ENCODE results near the gene RINT1.

Gene RINT1

GRCh38 chr7:105531792-105532671 lies at the start of gene RINT1:
Gene RINT1 (plus strand): TSS chr7:105532201. CDS start chr7:105532316, 115 bp downstream.
- peaks cover 2 to 27% (median 21%) of the 10 kb centered on the region in 5 donors for H3K4me1 ChIP-seq (ENCODE audit: control insufficient read depth in 5 of 5, insufficient read depth in 5 of 5, low read length in 5 of 5)
- H3K9me3 ChIP-seq (ENCODE audit: control insufficient read depth in 5 of 5, low read length in 5 of 5) = no peaks in the 10 kb centered on the region
- peak within 1 kb of the TSS; percentile 98 to 100 (median 99) for H3K4me3 ChIP-seq (ENCODE audit: low read depth in 1 of 5, low read length in 5 of 5)
- peak within 1 kb of the TSS; percentile 72 for H3K27ac ChIP-seq (ENCODE audit: low read depth, low read length)
- no peaks in the 10 kb centered on the region for H3K27me3 ChIP-seq (ENCODE audit: control insufficient read depth in 5 of 5, insufficient read depth in 4 of 5, low read length in 5 of 5)
- H3K36me3 ChIP-seq (ENCODE audit: control insufficient read depth in 5 of 5, insufficient read depth in 5 of 5, low read length in 5 of 5) = peaks cover 0 to 7% (median 1%) of the 10 kb centered on the region in 5 donors
- peak within 1 kb of the TSS; percentile 99 to 100 (median 100) for H3K9ac ChIP-seq (ENCODE audit: low read length in 5 of 5)

DNA sequence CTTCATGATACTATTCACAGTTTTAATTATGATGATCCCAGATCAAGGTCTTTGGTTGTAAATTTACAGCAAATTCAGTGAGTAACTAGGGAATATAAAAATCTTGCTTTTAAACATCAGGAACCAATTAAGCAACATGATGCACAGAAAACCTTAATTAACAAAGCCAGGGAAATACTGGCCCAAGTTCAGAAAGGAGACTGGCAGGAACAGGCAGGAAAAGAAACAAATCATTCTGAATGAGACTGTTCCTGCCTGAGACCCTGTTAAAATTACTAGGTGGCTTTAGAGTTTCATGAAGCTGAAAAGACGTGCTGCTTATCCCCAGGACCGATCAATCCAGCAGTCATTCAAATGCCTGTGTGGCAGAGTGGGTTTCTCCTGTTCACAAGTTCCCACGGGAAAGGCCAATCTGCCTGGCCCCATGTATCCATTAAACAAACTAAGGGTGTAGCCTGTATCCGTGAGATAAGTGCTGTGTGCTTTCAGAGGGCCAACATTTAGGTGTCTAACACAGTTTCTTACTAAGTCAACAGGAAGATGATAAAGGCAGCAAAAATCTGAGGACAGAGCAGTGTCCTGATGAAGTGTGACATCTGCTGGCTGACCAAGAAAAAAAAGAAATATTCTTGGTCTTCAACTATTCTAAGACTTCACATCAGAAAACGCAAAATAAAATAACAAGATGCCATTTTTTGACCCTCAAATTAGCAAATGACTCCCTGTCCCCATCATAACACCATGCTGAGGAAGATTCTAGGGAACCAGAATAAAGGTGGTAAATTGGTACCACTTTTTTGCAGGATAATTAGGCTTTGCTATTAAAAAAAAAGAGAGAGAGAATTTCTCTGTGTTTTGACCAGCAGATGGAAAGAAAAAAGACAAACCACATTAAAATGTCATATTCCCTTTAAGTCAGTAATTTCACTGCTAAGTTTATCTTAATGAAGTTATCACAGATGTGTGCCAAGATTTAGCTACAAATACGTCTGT lies 44.1 kb upstream of the RINT1 start:
- Histone ChIP-seq H3K9ac (ENCODE audit: low read length in 5 of 5) (peak overlapping the region in 3 of 5 donors; percentile 11 to 57 (median 49)), H3K4me1 (ENCODE audit: control insufficient read depth in 5 of 5, insufficient read depth in 5 of 5, low read length in 5 of 5) (peaks cover 0 to 7% (median 0%) of the 10 kb centered on the region in 5 donors), H3K27me3 (ENCODE audit: control insufficient read depth in 5 of 5, insufficient read depth in 4 of 5, low read length in 5 of 5) (no peaks in the 10 kb centered on the region), H3K4me3 (ENCODE audit: low read depth in 1 of 5, low read length in 5 of 5) (no peak overlapping the region), H3K27ac (ENCODE audit: low read depth, low read length) (peak overlapping the region; percentile 26), H3K9me3 (ENCODE audit: control insufficient read depth in 5 of 5, low read length in 5 of 5) (no peaks in the 10 kb centered on the region), H3K36me3 (ENCODE audit: control insufficient read depth in 5 of 5, insufficient read depth in 5 of 5, low read length in 5 of 5) (peaks cover 3 to 9% (median 7%) of the 10 kb centered on the region in 5 donors)

- H3K27me3 ChIP-seq (ENCODE audit: control insufficient read depth in 5 of 5, insufficient read depth in 4 of 5, low read length in 5 of 5) = no peaks in the 10 kb centered on the region
- peaks cover 3 to 9% (median 7%) of the 10 kb centered on the region in 5 donors for H3K36me3 ChIP-seq (ENCODE audit: control insufficient read depth in 5 of 5, insufficient read depth in 5 of 5, low read length in 5 of 5)
- H3K9ac ChIP-seq (ENCODE audit: low read length in 5 of 5) = no peak overlapping the region
These were observed 42.6 kb upstream of the RINT1 start for GRCh38 chr7:105489409-105489808.

DNA sequence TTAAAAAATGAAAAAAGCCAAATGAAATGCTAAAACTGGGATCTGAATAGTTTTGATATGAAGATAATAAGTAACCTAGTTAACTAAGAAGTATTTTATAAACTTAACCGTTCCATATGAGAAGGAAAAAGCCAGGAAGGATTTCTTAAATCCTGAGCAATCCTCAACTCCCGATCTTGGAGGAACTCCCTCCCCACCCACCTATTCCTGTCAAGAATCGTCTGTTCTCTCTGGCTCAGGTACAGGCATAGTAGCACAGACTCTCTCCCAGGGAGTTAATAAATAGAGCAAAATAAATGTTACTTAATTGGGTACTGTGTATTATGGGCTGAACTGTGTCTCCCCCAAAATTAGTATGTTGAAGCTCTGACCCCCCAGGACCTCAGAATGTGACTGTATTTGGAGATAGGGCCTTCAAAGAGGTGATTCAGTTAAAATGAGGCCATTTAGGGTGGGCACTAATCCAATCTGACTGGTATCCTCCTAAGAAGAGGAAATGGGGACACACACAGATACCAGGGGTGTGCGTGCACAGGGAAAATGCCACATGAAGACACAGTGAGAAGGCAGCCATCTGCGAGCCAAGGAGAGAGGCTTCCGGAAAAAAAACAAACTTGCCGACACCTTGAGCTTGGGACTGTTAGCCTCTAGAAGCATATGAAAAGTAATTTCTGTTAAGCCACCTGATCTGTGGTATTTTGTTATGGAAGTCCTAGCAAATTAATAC lies 38.6 kb upstream of the RINT1 start:
- H3K9ac ChIP-seq (ENCODE audit: low read length in 5 of 5) = no peak overlapping the region
- H3K27ac ChIP-seq (ENCODE audit: low read depth, low read length) = no peak overlapping the region
- no peak overlapping the region for H3K4me3 ChIP-seq (ENCODE audit: low read depth in 1 of 5, low read length in 5 of 5)
- no peaks in the 10 kb centered on the region for H3K4me1 ChIP-seq (ENCODE audit: control insufficient read depth in 5 of 5, insufficient read depth in 5 of 5, low read length in 5 of 5)
- H3K9me3 ChIP-seq (ENCODE audit: control insufficient read depth in 5 of 5, low read length in 5 of 5) = no peaks in the 10 kb centered on the region
- peaks cover 0 to 5% (median 0%) of the 10 kb centered on the region in 5 donors for H3K36me3 ChIP-seq (ENCODE audit: control insufficient read depth in 5 of 5, insufficient read depth in 5 of 5, low read length in 5 of 5)
- H3K27me3 ChIP-seq (ENCODE audit: control insufficient read depth in 5 of 5, insufficient read depth in 4 of 5, low read length in 5 of 5) = no peaks in the 10 kb centered on the region

More at GRCh38 chr7:105489409-105489808, 42.6 kb upstream of the RINT1 start:
- H3K4me3 ChIP-seq (ENCODE audit: low read depth in 1 of 5, low read length in 5 of 5) = no peak overlapping the region
- H3K4me1 ChIP-seq (ENCODE audit: control insufficient read depth in 5 of 5, insufficient read depth in 5 of 5, low read length in 5 of 5) = peaks cover 0 to 7% (median 0%) of the 10 kb centered on the region in 5 donors
- no peak overlapping the region for H3K27ac ChIP-seq (ENCODE audit: low read depth, low read length)
- no peaks in the 10 kb centered on the region for H3K9me3 ChIP-seq (ENCODE audit: control insufficient read depth in 5 of 5, low read length in 5 of 5)

DNA sequence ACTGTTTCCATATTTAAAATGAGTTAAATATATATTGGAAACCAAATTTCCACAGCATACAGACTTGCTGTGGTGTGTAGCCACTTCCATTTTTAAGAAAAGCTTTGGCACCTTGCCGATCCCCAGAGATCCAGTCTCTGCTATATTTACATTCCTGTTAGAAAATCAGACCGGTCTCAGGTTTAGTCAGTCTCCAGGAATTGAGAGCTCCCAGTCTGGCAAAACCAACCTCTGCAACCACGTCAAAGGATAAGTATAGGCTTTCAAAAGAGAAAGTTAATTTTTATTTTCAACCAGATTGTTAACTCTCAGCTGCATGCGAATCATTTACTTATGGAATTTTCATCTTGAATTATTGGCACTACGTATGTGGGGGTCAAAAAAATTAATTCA lies 38.1 kb upstream of the RINT1 start:
- no peak overlapping the region for H3K27ac ChIP-seq (ENCODE audit: low read depth, low read length)

DNA sequence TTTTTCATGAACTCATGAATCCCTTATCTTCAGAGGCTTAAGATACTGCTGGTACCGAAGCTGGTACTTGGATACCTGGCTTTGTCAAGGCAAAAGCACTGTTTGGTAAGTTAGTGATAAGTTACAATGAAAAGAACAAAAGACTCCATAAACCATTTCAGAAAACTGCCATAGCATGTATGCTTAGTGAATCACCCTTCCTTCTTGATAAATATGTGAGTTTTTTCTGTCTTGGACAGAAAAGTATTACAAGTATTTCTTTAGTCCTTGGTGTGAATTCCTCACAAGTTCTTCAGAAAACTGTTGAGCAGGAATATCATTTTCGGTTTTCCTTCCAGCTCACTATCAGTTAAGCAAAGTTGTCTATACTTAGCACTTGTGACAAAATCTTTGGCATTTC lies 35.5 kb upstream of the RINT1 start:
- H3K36me3 ChIP-seq (ENCODE audit: control insufficient read depth in 5 of 5, insufficient read depth in 5 of 5, low read length in 5 of 5) = peaks cover 4 to 15% (median 10%) of the 10 kb centered on the region in 5 donors

More for the DNA sequence above, 38.1 kb upstream of the RINT1 start:
- Histone ChIP-seq H3K27me3 (ENCODE audit: control insufficient read depth in 5 of 5, insufficient read depth in 4 of 5, low read length in 5 of 5) (no peaks in the 10 kb centered on the region), H3K9ac (ENCODE audit: low read length in 5 of 5) (no peak overlapping the region), H3K4me1 (ENCODE audit: control insufficient read depth in 5 of 5, insufficient read depth in 5 of 5, low read length in 5 of 5) (no peaks in the 10 kb centered on the region), H3K9me3 (ENCODE audit: control insufficient read depth in 5 of 5, low read length in 5 of 5) (no peaks in the 10 kb centered on the region), H3K36me3 (ENCODE audit: control insufficient read depth in 5 of 5, insufficient read depth in 5 of 5, low read length in 5 of 5) (peaks cover 0 to 5% (median 0%) of the 10 kb centered on the region in 5 donors), H3K4me3 (ENCODE audit: low read depth in 1 of 5, low read length in 5 of 5) (no peak overlapping the region)

DNA sequence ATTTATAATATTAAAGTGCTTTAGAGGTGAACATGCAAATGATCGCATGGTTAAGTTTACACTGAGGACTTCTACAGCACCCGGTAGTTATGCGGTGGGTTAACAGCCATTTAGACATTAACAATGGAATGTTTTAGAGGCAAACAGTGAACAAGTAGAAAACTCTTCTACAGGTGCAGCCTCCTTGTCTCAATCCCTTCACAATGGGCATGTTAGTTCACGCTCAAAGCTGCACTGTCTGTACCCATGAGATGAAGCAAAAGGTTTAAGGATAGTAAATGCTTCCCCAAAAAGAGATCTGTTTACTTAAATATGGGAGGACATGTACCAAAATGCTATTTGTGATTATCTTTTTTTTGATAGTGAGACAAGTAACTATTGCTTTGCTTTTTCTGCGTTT lies 35.0 kb upstream of the RINT1 start:
- Histone ChIP-seq H3K9me3 (ENCODE audit: control insufficient read depth in 5 of 5, low read length in 5 of 5) (no peaks in the 10 kb centered on the region), H3K27me3 (ENCODE audit: control insufficient read depth in 5 of 5, insufficient read depth in 4 of 5, low read length in 5 of 5) (no peaks in the 10 kb centered on the region), H3K9ac (ENCODE audit: low read length in 5 of 5) (no peak overlapping the region), H3K4me1 (ENCODE audit: control insufficient read depth in 5 of 5, insufficient read depth in 5 of 5, low read length in 5 of 5) (no peaks in the 10 kb centered on the region), H3K27ac (ENCODE audit: low read depth, low read length) (no peak overlapping the region), H3K4me3 (ENCODE audit: low read depth in 1 of 5, low read length in 5 of 5) (no peak overlapping the region), H3K36me3 (ENCODE audit: control insufficient read depth in 5 of 5, insufficient read depth in 5 of 5, low read length in 5 of 5) (peaks cover 6 to 17% (median 12%) of the 10 kb centered on the region in 5 donors)

More for the DNA sequence above, 35.5 kb upstream of the RINT1 start:
- no peak overlapping the region for H3K27ac ChIP-seq (ENCODE audit: low read depth, low read length)
- H3K27me3 ChIP-seq (ENCODE audit: control insufficient read depth in 5 of 5, insufficient read depth in 4 of 5, low read length in 5 of 5) = no peaks in the 10 kb centered on the region
- H3K4me1 ChIP-seq (ENCODE audit: control insufficient read depth in 5 of 5, insufficient read depth in 5 of 5, low read length in 5 of 5) = no peaks in the 10 kb centered on the region
- H3K4me3 ChIP-seq (ENCODE audit: low read depth in 1 of 5, low read length in 5 of 5) = no peak overlapping the region
- no peak overlapping the region for H3K9ac ChIP-seq (ENCODE audit: low read length in 5 of 5)
- H3K9me3 ChIP-seq (ENCODE audit: control insufficient read depth in 5 of 5, low read length in 5 of 5) = no peaks in the 10 kb centered on the region

DNA sequence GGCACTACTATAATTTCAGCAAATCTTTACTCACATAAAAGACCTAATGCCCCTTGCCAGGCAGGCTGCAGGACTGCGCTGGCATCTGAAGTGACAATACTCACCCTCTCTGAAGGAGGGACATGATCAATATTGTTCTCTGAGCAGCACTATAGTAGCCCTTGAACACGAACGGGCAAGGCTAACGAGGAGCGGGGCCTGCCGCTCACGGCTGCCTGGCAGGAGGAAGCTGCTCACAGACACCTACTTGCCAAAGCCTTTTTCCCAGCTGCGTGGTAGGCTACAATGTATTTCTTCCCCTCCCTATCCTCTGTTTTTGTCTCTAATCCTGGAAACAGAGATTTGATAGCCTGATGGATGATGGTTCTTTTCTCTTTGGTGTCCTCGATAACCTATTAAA lies 29.8 kb upstream of the RINT1 start:
- Histone ChIP-seq H3K27ac (ENCODE audit: low read depth, low read length) (no peak overlapping the region), H3K9me3 (ENCODE audit: control insufficient read depth in 5 of 5, low read length in 5 of 5) (no peaks in the 10 kb centered on the region), H3K9ac (ENCODE audit: low read length in 5 of 5) (no peak overlapping the region), H3K27me3 (ENCODE audit: control insufficient read depth in 5 of 5, insufficient read depth in 4 of 5, low read length in 5 of 5) (no peaks in the 10 kb centered on the region), H3K4me3 (ENCODE audit: low read depth in 1 of 5, low read length in 5 of 5) (no peak overlapping the region), H3K36me3 (ENCODE audit: control insufficient read depth in 5 of 5, insufficient read depth in 5 of 5, low read length in 5 of 5) (peaks cover 13 to 30% (median 21%) of the 10 kb centered on the region in 5 donors), H3K4me1 (ENCODE audit: control insufficient read depth in 5 of 5, insufficient read depth in 5 of 5, low read length in 5 of 5) (no peaks in the 10 kb centered on the region)

GRCh38 chr7:105512415-105512814 lies 19.6 kb upstream of the RINT1 start:
- H3K4me3 ChIP-seq (ENCODE audit: low read depth in 1 of 5, low read length in 5 of 5) = no peak overlapping the region
- H3K27me3 ChIP-seq (ENCODE audit: control insufficient read depth in 5 of 5, insufficient read depth in 4 of 5, low read length in 5 of 5) = no peaks in the 10 kb centered on the region
- H3K9ac ChIP-seq (ENCODE audit: low read length in 5 of 5) = peak overlapping the region in 1 of 5 donors; percentile 31
- H3K36me3 ChIP-seq (ENCODE audit: control insufficient read depth in 5 of 5, insufficient read depth in 5 of 5, low read length in 5 of 5) = peaks cover 0 to 4% (median 0%) of the 10 kb centered on the region in 5 donors
- no peaks in the 10 kb centered on the region for H3K4me1 ChIP-seq (ENCODE audit: control insufficient read depth in 5 of 5, insufficient read depth in 5 of 5, low read length in 5 of 5)
- H3K27ac ChIP-seq (ENCODE audit: low read depth, low read length) = no peak overlapping the region
- H3K9me3 ChIP-seq (ENCODE audit: control insufficient read depth in 5 of 5, low read length in 5 of 5) = no peaks in the 10 kb centered on the region

Data from subcutaneous abdominal adipose tissue (tissue), 5 donors.